A549 (cell line): ENCODE results near the gene SLC10A7. TPM values are rescaled to one million over a fixed set of nuclear protein-coding genes. Genes with fewer than 3 reads are reported as not detected.

ENCODE experiments used
- ATAC-seq, 2 experiments: fragments of 200-7000 bp in 1 of 2; fragments of >200 bp in 1 of 2; cut with Nextera tagmentation in 1 of 2; cut with Tn5 transposase in 1 of 2; 3 replicates each; pipeline versions ENCODE4 v1.8.0 to v1.9.1; 2018 to 2020; ENCODE audit warnings: mild to moderate bottlenecking in 1 of 2, moderate library complexity in 1 of 2
- CTCF ChIA-PET: fragments of 300-600 bp; sonication (Branson Sonifier 250); formaldehyde crosslinking; extraction: SDS; loops from one replicate; lab custom pipeline; 2021; ENCODE audit warnings: antibody characterized with exemption, inconsistent platforms; lab: Yijun Ruan, JAX
- POLR2A ChIA-PET: fragments of 350-600 bp; formaldehyde crosslinking; extraction: SDS; loops from one replicate; lab custom pipeline; 2021; ENCODE audit warnings: antibody characterized with exemption, inconsistent platforms; lab: Yijun Ruan, JAX
- DNase-seq, 2 experiments: peaks; one replicate each; pipeline versions ENCODE4 v3.0.0 to v3.0.0-alpha.2; 2011 to 2016; ENCODE audit warnings: low read depth in 1 of 2, low spot score in 1 of 2
- FAIRE-seq: peaks from 2 replicates; lab custom pipeline; 2011; peaks lifted over from hg19 to GRCh38; lab: Jason Lieb, UNC
- H3K27ac ChIP-seq, 2 experiments: fragments of >200 bp; sonication (Bioruptor Twin); formaldehyde crosslinking; 3 replicates each; pipeline ENCODE4 v1.5.1; 2016 to 2017
- H3K4me1 ChIP-seq: fragments of >200 bp; sonication (Bioruptor Twin); formaldehyde crosslinking; 3 replicates; pipeline ENCODE4 v1.6.1; 2016
- H3K4me2 ChIP-seq: fragments of >200 bp; sonication (Bioruptor Twin); formaldehyde crosslinking; 3 replicates; pipeline ENCODE4 v1.6.1; 2016
- H3K4me3 ChIP-seq: fragments of >200 bp; sonication (Bioruptor Twin); formaldehyde crosslinking; 3 replicates; pipeline ENCODE4 v1.5.1; 2016
- H3K9me3 ChIP-seq: fragments of >200 bp; sonication (Bioruptor Twin); formaldehyde crosslinking; 3 replicates; pipeline ENCODE4 v1.6.1; 2016
- BHLHE40 ChIP-seq: IDR thresholded peaks from 2 replicates; pipeline ENCODE4 v1.6.1; 2012; ENCODE audit warnings: low read depth, low read length, inconsistent platforms
- CBX2 ChIP-seq: fragments of 200-600 bp; sonication (generic); IDR thresholded peaks from 2 replicates; pipeline ENCODE4 v1.6.1; 2016; ENCODE audit warnings: low read depth, mild to moderate bottlenecking, borderline replicate concordance
- EP300 ChIP-seq, 2 experiments: fragments of >200 bp; sonication (Bioruptor Twin); formaldehyde crosslinking; IDR thresholded peaks; 2 replicates in 1 of 2; 3 replicates in 1 of 2; pipeline ENCODE4 v1.6.1; 2016 to 2017
- ESRRA ChIP-seq: fragments of 150-350 bp; IDR thresholded peaks from 2 replicates; pipeline ENCODE4 v1.6.1; 2014; ENCODE audit warnings: mild to moderate bottlenecking, low read length, borderline replicate concordance
- FOSB ChIP-seq: fragments of 250-450 bp; sonication (Bioruptor Pico); IDR thresholded peaks from 2 replicates; pipeline ENCODE4 v1.5.0; 2020; ENCODE audit warnings: mild to moderate bottlenecking, moderate library complexity
- FOXS1 ChIP-seq: fragments of 250-450 bp; sonication (Bioruptor Pico); IDR thresholded peaks from 2 replicates; pipeline ENCODE4 v1.5.0; 2020; ENCODE audit warnings: mild to moderate bottlenecking, moderate library complexity
- GATA3 ChIP-seq: IDR thresholded peaks from 2 replicates; pipeline ENCODE4 v1.6.1; 2012; ENCODE audit warnings: borderline replicate concordance
- KDM5A ChIP-seq: fragments of 200-600 bp; sonication (generic); IDR thresholded peaks from 2 replicates; pipeline ENCODE4 v1.6.1; 2016; ENCODE audit warnings: antibody characterized with exemption, mild to moderate bottlenecking
- MAFK ChIP-seq: fragments of 450-650 bp; IDR thresholded peaks from 2 replicates; pipeline ENCODE4 v1.6.1; 2014; ENCODE audit not compliant: partially characterized antibody
- MAZ ChIP-seq: fragments of 150-350 bp; IDR thresholded peaks from 2 replicates; pipeline ENCODE4 v1.6.1; 2014; ENCODE audit warnings: antibody characterized with exemption, low read depth, low read length, borderline replicate concordance
- PHF8 ChIP-seq: fragments of 200-600 bp; sonication (generic); IDR thresholded peaks from 2 replicates; pipeline ENCODE4 v1.6.1; 2016; ENCODE audit warnings: low read depth, mild to moderate bottlenecking, antibody characterized with exemption, moderate library complexity, borderline replicate concordance
- POLR2A ChIP-seq: IDR thresholded peaks from 2 replicates; pipeline ENCODE4 v1.6.1; 2012; ENCODE audit warnings: mild to moderate bottlenecking, low read length
- POLR2AphosphoS2 ChIP-seq: conservative IDR thresholded peaks from 2 replicates; pipeline ENCODE4 v1.6.1; 2012; ENCODE audit warnings: low read length, improper control_type of control experiment, inconsistent platforms
- RARB ChIP-seq: fragments of 250-450 bp; sonication (Bioruptor Pico); IDR thresholded peaks from 2 replicates; pipeline ENCODE4 v1.8.0; 2021; ENCODE audit warnings: mild to moderate bottlenecking, moderate library complexity
- SMC3 ChIP-seq: fragments of >200 bp; sonication (Bioruptor Twin); formaldehyde crosslinking; IDR thresholded peaks from 3 replicates; pipeline ENCODE4 v1.6.1; 2018; ENCODE audit warnings: inconsistent platforms
- SREBF2 ChIP-seq: fragments of 450-650 bp; IDR thresholded peaks from 2 replicates; pipeline ENCODE4 v1.6.1; 2014; ENCODE audit warnings: mild to moderate bottlenecking, moderate library complexity
- TP53 ChIP-seq: fragments of 250-450 bp; sonication (Bioruptor Pico); IDR thresholded peaks from 2 replicates; pipeline ENCODE4 v1.5.0; 2021; ENCODE audit warnings: mild to moderate bottlenecking, moderate library complexity
- ZSCAN20 ChIP-seq: fragments of 250-450 bp; sonication (Bioruptor Pico); IDR thresholded peaks from 2 replicates; pipeline ENCODE4 v1.8.0; 2022; ENCODE audit warnings: mild to moderate bottlenecking, moderate library complexity
- WGBS: methylation state at CpG from one replicate; pipeline ENCODE4 v1.1.6; 2017; ENCODE audit errors: missing lambda C conversion rate; 5-methylcytosine and 5-hydroxymethylcytosine counted together
- polyA plus RNA-seq, 4 experiments: library from polyadenylated mRNA; depleted of rRNA in 3 of 4; stranded (reverse); fragments of >200 nt; fragmentation: RNase III in 1 of 4; extraction: RNeasy Plus Mini Kit Qiagen cat#74134 plus additional on column Dnase treatment in 1 of 4; gene quantifications; 2 replicates in 3 of 4; 3 replicates in 1 of 4; pipeline ENCODE4 v1.2.3, GENCODE V29; 2011 to 2017
- TF ChIP-seq, protein P1 (sequence below): IDR thresholded peaks from 2 replicates; pipeline ENCODE4 v1.6.1; 2012
- TF ChIP-seq, protein P2 (sequence below): IDR thresholded peaks from 2 replicates; pipeline ENCODE4 v1.6.1; 2012; ENCODE audit warnings: low read depth, borderline replicate concordance
- TF ChIP-seq, protein P3 (sequence below): fragments of 200-600 bp; sonication (generic); IDR thresholded peaks from 2 replicates; pipeline ENCODE4 v1.6.1; 2016; ENCODE audit warnings: antibody characterized with exemption, mild to moderate bottlenecking, moderate library complexity
- TF ChIP-seq, protein P4 (sequence below): fragments of 450-650 bp; IDR thresholded peaks from 2 replicates; pipeline ENCODE4 v1.6.1; 2014; ENCODE audit warnings: antibody characterized with exemption
- TF ChIP-seq, protein P5 (sequence below): fragments of 150-350 bp; IDR thresholded peaks from 2 replicates; pipeline ENCODE4 v1.6.1; 2014; ENCODE audit warnings: low read depth, mild to moderate bottlenecking, low read length
- TF ChIP-seq, protein P6 (sequence below): fragments of 250-450 bp; sonication (Bioruptor Pico); IDR thresholded peaks from 2 replicates; pipeline ENCODE4 v1.5.0; 2021; ENCODE audit warnings: mild to moderate bottlenecking, moderate library complexity, borderline replicate concordance
- TF ChIP-seq, protein P7 (sequence below): fragments of >200 bp; sonication (Bioruptor Twin); formaldehyde crosslinking; IDR thresholded peaks from 3 replicates; pipeline ENCODE4 v1.5.1; 2016

SLC10A7 gene
- polyA plus RNA-seq, 2 of the 4 experiments (the other 2 are of a cell fraction), result 1.3 to 6.5 TPM

DNA sequence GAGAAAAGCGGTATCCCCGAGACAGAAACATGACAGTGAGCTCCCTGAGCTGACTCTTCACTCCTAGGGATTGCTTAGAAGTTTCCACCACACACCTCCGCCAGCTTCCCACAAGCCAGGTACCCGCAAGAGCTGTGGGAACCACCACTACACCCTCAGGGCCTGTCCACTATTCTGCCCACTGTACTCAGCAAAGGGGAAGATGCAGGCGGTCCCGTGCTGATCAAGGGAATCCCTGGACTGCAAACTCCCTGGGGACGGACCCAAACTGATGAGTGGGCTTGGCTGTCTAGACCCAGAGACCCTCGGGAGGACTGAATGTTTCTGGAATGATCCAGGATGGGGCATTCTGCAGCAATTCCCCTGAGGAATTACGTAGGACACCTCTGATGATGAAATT, 277.2 kb downstream of the SLC10A7 start:
- Histone ChIP-seq H3K4me3 (no peak overlapping the region), H3K9me3 (no peaks in the 10 kb centered on the region), H3K4me1 (peaks cover 25% of the 10 kb centered on the region), H3K4me2 (no peak overlapping the region), H3K27ac (peak overlapping the region in 1 of 2 experiments; percentile 50; a peak in 2 of 6 replicates)
- TF ChIP-seq, protein P1, sequence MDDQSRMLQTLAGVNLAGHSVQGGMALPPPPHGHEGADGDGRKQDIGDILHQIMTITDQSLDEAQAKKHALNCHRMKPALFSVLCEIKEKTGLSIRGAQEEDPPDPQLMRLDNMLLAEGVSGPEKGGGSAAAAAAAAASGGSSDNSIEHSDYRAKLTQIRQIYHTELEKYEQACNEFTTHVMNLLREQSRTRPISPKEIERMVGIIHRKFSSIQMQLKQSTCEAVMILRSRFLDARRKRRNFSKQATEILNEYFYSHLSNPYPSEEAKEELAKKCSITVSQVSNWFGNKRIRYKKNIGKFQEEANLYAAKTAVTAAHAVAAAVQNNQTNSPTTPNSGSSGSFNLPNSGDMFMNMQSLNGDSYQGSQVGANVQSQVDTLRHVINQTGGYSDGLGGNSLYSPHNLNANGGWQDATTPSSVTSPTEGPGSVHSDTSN, result no peak
- TF ChIP-seq GATA3, result no peak
- no peak for TF ChIP-seq TP53
- no peak for TF ChIP-seq MAZ
- TF ChIP-seq RARB (CRISPR knock-in tag), result no peak
- no peak for TF ChIP-seq ESRRA
- TF ChIP-seq, protein P2, sequence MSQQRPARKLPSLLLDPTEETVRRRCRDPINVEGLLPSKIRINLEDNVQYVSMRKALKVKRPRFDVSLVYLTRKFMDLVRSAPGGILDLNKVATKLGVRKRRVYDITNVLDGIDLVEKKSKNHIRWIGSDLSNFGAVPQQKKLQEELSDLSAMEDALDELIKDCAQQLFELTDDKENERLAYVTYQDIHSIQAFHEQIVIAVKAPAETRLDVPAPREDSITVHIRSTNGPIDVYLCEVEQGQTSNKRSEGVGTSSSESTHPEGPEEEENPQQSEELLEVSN, result no peak
- no peak for TF ChIP-seq FOSB (CRISPR knock-in tag)
- TF ChIP-seq SMC3, result no peak
- TF ChIP-seq CBX2, result no peak
- no peak for TF ChIP-seq PHF8
- no peak for TF ChIP-seq ZSCAN20 (CRISPR knock-in tag)
- TF ChIP-seq POLR2AphosphoS2, result no peak
- TF ChIP-seq, protein P3, sequence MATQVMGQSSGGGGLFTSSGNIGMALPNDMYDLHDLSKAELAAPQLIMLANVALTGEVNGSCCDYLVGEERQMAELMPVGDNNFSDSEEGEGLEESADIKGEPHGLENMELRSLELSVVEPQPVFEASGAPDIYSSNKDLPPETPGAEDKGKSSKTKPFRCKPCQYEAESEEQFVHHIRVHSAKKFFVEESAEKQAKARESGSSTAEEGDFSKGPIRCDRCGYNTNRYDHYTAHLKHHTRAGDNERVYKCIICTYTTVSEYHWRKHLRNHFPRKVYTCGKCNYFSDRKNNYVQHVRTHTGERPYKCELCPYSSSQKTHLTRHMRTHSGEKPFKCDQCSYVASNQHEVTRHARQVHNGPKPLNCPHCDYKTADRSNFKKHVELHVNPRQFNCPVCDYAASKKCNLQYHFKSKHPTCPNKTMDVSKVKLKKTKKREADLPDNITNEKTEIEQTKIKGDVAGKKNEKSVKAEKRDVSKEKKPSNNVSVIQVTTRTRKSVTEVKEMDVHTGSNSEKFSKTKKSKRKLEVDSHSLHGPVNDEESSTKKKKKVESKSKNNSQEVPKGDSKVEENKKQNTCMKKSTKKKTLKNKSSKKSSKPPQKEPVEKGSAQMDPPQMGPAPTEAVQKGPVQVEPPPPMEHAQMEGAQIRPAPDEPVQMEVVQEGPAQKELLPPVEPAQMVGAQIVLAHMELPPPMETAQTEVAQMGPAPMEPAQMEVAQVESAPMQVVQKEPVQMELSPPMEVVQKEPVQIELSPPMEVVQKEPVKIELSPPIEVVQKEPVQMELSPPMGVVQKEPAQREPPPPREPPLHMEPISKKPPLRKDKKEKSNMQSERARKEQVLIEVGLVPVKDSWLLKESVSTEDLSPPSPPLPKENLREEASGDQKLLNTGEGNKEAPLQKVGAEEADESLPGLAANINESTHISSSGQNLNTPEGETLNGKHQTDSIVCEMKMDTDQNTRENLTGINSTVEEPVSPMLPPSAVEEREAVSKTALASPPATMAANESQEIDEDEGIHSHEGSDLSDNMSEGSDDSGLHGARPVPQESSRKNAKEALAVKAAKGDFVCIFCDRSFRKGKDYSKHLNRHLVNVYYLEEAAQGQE, result no peak
- no peak for TF ChIP-seq SREBF2
- TF ChIP-seq POLR2A, result no peak
- no peak for TF ChIP-seq BHLHE40
- no peak for TF ChIP-seq KDM5A
- ATAC-seq, result no peak
- 81% methylated on average over 7 of the region's 9 CpGs for WGBS
- POLR2A ChIA-PET, result no interaction called here
- no peak for DNase-seq
- CTCF ChIA-PET, result interaction anchor here (0.7 to 1.9 kb wide), 7 partner anchors 10 to 672 kb away, joined by 3 to 5 read pairs (median 4); no protein-coding TSS in a partner anchor
- no peak for FAIRE-seq

DNA sequence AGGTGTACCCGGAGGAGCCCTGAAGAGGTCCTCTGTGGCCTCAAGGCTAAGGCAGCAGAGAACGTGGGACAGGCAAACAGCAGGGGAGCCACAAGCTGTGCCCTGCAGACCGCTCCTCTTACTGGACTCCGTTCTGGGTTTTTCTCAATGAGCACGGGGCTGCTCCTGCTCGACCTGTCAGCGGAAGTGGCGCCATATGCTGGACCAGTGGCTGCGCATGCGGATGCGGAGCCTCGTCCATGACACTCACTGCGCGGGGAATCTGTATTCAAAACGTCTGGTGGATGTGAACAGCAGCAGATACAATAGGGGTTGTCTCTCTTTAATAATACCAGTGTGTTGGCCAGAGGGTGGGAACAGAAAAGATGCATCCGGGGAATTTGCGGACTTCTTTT, 277.9 kb downstream of the SLC10A7 start:
- Histone ChIP-seq H3K27ac (peak overlapping the region in 1 of 2 experiments; percentile 50; a peak in 1 of 6 replicates), H3K9me3 (no peaks in the 10 kb centered on the region), H3K4me2 (no peak overlapping the region), H3K4me1 (peaks cover 25% of the 10 kb centered on the region), H3K4me3 (no peak overlapping the region)
- 90% methylated on average over 16 of the region's 17 CpGs for WGBS
- ChIA-PET CTCF (interaction anchor here (0.7 to 1.9 kb wide), 4 partner anchors 11 to 98 kb away, joined by 3 to 5 read pairs (median 4); no protein-coding TSS in a partner anchor), POLR2A (no interaction called here)
- DNase-seq (no peak), FAIRE-seq (no peak), ATAC-seq (no peak)
- TF ChIP-seq, protein P1, result no peak
- TF ChIP-seq, protein P4, sequence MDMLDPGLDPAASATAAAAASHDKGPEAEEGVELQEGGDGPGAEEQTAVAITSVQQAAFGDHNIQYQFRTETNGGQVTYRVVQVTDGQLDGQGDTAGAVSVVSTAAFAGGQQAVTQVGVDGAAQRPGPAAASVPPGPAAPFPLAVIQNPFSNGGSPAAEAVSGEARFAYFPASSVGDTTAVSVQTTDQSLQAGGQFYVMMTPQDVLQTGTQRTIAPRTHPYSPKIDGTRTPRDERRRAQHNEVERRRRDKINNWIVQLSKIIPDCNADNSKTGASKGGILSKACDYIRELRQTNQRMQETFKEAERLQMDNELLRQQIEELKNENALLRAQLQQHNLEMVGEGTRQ, result no peak
- TF ChIP-seq, protein P5, sequence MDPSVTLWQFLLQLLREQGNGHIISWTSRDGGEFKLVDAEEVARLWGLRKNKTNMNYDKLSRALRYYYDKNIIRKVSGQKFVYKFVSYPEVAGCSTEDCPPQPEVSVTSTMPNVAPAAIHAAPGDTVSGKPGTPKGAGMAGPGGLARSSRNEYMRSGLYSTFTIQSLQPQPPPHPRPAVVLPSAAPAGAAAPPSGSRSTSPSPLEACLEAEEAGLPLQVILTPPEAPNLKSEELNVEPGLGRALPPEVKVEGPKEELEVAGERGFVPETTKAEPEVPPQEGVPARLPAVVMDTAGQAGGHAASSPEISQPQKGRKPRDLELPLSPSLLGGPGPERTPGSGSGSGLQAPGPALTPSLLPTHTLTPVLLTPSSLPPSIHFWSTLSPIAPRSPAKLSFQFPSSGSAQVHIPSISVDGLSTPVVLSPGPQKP, result no peak
- TF ChIP-seq FOXS1 (CRISPR knock-in tag) (no peak), EP300 (IDR thresholded peaks at IDR 0.05) (no peak), ESRRA (no peak), MAFK (no peak)
- TF ChIP-seq, protein P6, sequence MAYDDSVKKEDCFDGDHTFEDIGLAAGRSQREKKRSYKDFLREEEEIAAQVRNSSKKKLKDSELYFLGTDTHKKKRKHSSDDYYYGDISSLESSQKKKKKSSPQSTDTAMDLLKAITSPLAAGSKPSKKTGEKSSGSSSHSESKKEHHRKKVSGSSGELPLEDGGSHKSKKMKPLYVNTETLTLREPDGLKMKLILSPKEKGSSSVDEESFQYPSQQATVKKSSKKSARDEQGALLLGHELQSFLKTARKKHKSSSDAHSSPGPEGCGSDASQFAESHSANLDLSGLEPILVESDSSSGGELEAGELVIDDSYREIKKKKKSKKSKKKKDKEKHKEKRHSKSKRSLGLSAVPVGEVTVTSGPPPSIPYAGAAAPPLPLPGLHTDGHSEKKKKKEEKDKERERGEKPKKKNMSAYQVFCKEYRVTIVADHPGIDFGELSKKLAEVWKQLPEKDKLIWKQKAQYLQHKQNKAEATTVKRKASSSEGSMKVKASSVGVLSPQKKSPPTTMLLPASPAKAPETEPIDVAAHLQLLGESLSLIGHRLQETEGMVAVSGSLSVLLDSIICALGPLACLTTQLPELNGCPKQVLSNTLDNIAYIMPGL (CRISPR knock-in tag), result no peak
- TF ChIP-seq, protein P7, sequence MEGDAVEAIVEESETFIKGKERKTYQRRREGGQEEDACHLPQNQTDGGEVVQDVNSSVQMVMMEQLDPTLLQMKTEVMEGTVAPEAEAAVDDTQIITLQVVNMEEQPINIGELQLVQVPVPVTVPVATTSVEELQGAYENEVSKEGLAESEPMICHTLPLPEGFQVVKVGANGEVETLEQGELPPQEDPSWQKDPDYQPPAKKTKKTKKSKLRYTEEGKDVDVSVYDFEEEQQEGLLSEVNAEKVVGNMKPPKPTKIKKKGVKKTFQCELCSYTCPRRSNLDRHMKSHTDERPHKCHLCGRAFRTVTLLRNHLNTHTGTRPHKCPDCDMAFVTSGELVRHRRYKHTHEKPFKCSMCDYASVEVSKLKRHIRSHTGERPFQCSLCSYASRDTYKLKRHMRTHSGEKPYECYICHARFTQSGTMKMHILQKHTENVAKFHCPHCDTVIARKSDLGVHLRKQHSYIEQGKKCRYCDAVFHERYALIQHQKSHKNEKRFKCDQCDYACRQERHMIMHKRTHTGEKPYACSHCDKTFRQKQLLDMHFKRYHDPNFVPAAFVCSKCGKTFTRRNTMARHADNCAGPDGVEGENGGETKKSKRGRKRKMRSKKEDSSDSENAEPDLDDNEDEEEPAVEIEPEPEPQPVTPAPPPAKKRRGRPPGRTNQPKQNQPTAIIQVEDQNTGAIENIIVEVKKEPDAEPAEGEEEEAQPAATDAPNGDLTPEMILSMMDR, result no peak
